MCF 10A (cell line): ENCODE measurements around the gene GIPC1. TPM values are rescaled to one million over a fixed set of nuclear protein-coding genes. Genes with fewer than 3 reads are reported as not detected.

Experiments used
- BruUV-seq: library from RNA; stranded (reverse); fragments of 400-500 nt; replicated peaks from 2 replicates; lab custom pipeline; 2021; lab: Mats Ljungman, UMichigan
- CTCF ChIA-PET: fragments of 300-600 bp; sonication (Branson Sonifier 250); formaldehyde crosslinking; extraction: SDS; loops from one replicate; lab custom pipeline; 2021; ENCODE audit warnings: antibody characterized with exemption, inconsistent platforms; lab: Yijun Ruan, JAX
- POLR2A ChIA-PET: fragments of 300-600, 350-650 bp; sonication (Branson Sonifier 250); formaldehyde crosslinking; extraction: SDS; loops from one replicate; lab custom pipeline; 2020; ENCODE audit warnings: antibody characterized with exemption, inconsistent platforms; lab: Yijun Ruan, JAX
- DNase-seq: peaks from one replicate; pipeline ENCODE4 v3.0.0-alpha.2; 2018; ENCODE audit not compliant: unreplicated experiment
- H3K27ac Mint-ChIP-seq: one replicate; pipeline ENCODE4 v1.8.0; 2022; ENCODE audit warnings: mild to moderate bottlenecking, low read depth, mixed read lengths; ENCODE audit not compliant: unreplicated experiment
- H3K27me3 Mint-ChIP-seq: one replicate; pipeline ENCODE4 v1.8.0; 2022; ENCODE audit warnings: mixed read lengths; ENCODE audit not compliant: insufficient read depth, unreplicated experiment
- H3K36me3 Mint-ChIP-seq: one replicate; pipeline ENCODE4 v1.8.0; 2022; ENCODE audit warnings: mild to moderate bottlenecking, moderate library complexity, mixed read lengths; ENCODE audit not compliant: insufficient read depth, unreplicated experiment
- H3K4me1 Mint-ChIP-seq: one replicate; pipeline ENCODE4 v1.8.0; 2022; ENCODE audit warnings: mixed read lengths; ENCODE audit not compliant: insufficient read depth, unreplicated experiment
- H3K4me3 Mint-ChIP-seq: one replicate; pipeline ENCODE4 v1.8.0; 2022; ENCODE audit warnings: mild to moderate bottlenecking, moderate library complexity, mixed read lengths; ENCODE audit not compliant: unreplicated experiment
- H3K9me3 Mint-ChIP-seq: one replicate; pipeline ENCODE4 v1.8.0; 2022; ENCODE audit warnings: mixed read lengths; ENCODE audit not compliant: unreplicated experiment
- intact Hi-C: fragments of 100-400 bp; cut with micrococcal nuclease; formaldehyde crosslinking; loops from 2 replicates; pipeline ENCODE4 v1.14.1; 2022
- total RNA-seq: library from RNA; stranded (reverse); gene quantifications from 2 replicates; pipeline ENCODE4 v1.2.3, GENCODE V29; 2022
- TF ChIP-seq, protein P1 (sequence below): fragments of 200-600 bp; IDR thresholded peaks from one replicate; pipeline ENCODE4 v1.8.0; 2022; ENCODE audit warnings: antibody characterized with exemption, mild to moderate bottlenecking; ENCODE audit not compliant: unreplicated experiment

GIPC1 gene
- total RNA-seq, 1 experiment from 2014 or later: 108 TPM

DNA sequence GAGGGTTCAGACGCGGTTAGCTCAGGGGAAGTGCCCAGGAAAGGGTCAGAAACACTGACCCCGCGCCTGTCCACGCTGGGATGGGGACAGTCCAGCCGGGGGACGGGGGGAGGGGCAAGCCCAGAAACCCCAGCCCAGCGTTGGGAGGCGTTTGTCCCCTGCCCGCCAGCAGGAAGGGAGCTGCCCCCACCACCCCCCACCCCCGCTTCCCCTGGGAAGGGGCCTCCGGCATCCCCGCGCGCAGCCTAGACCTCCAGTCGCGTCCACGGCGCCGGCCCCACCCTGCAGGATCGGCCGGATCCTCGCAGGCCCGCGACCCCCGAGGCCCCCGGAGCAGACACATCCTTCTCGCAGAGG, 277 bp downstream of the GIPC1 start:
- Mint-ChIP-seq H3K27ac (peak overlapping the region; percentile 83), H3K36me3 (peaks cover 24% of the 10 kb centered on the region), H3K4me3 (peak overlapping the region; percentile 76), H3K9me3 (no peaks in the 10 kb centered on the region), H3K27me3 (no peaks in the 10 kb centered on the region), H3K4me1 (peaks cover 38% of the 10 kb centered on the region)
- BruUV-seq: no TSS peak
- POLR2A ChIA-PET: interaction anchor here (0.6 to 6.8 kb wide), 12 partner anchors 14 to 114 kb away, joined by 3 to 203 read pairs (median 4); partner anchors contain the start of genes DDX39A and DNAJB1
- CTCF ChIA-PET: interaction anchor here (0.7 to 6.6 kb wide), 6 partner anchors 8 to 161 kb away, joined by 3 to 50 read pairs (median 4); no protein-coding TSS in a partner anchor
- intact Hi-C loops: no loop called here
- TF ChIP-seq, protein P1, sequence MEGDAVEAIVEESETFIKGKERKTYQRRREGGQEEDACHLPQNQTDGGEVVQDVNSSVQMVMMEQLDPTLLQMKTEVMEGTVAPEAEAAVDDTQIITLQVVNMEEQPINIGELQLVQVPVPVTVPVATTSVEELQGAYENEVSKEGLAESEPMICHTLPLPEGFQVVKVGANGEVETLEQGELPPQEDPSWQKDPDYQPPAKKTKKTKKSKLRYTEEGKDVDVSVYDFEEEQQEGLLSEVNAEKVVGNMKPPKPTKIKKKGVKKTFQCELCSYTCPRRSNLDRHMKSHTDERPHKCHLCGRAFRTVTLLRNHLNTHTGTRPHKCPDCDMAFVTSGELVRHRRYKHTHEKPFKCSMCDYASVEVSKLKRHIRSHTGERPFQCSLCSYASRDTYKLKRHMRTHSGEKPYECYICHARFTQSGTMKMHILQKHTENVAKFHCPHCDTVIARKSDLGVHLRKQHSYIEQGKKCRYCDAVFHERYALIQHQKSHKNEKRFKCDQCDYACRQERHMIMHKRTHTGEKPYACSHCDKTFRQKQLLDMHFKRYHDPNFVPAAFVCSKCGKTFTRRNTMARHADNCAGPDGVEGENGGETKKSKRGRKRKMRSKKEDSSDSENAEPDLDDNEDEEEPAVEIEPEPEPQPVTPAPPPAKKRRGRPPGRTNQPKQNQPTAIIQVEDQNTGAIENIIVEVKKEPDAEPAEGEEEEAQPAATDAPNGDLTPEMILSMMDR: no peak
- DNase-seq: no peak

DNA sequence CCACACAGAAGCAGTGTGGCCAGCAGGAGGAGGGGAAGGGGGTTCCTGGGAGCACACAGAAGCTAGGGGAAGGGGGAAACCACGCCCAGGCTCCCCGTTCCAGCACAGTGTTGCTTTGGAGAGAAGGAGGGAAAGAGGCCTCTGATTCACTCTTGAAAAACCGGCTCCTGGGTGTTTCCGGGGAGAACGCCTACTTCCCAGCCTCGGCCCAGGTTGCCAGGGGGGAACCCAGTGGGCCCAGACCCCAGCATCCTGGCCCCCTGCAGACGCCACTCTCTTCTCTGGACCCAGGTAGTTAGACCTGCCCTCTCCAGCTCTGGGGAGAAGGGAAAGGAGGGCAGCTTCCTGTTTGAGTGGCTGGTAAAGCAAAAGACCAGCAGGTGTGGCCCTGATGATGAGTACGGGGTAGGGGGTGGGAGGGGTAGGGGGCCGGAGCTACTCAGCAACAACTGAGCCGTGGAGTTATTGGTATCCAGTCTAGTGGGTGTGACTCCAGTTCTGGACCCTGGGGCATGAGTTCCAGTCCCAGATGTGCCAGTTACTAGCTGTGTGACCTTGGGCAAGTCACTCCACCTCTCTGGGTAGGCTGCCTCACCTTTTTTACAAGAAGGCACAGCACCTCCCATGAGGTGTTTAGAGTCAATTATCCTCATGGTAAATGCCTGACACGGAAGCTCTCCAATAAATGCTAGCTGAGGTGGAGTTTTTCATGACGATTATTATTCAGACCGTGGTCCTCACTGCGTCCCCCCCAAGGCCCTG, 836 bp downstream of the GIPC1 start:
- no peaks in the 10 kb centered on the region for H3K9me3 Mint-ChIP-seq

DNA sequence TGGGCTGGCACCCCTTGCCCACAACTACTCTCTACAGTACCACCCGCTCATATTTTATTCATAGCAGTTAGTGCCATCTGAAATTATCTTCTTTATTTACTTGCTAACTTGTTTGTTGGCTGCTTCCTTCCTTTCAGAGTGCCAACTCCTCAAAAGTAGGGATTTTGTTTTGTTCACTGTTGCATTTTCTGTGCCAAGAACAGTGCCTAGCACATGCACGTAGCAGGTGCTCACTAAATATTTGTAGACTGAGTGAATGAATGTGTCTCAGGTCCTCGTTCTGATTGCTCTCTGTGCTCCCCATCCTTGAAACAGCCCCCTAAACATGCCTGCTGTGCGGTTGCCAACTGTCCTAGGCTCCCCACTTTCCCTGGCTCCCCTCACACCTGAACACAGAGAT, 1.5 kb downstream of the GIPC1 start:
- BruUV-seq: TSS peak; percentile 39
- Mint-ChIP-seq H3K27ac (peak overlapping the region; percentile 51), H3K36me3 (peaks cover 37% of the 10 kb centered on the region), H3K4me3 (peak overlapping the region; percentile 76), H3K9me3 (no peaks in the 10 kb centered on the region), H3K4me1 (peaks cover 38% of the 10 kb centered on the region), H3K27me3 (no peaks in the 10 kb centered on the region)
- no peak for DNase-seq
- CTCF ChIA-PET: interaction anchor here (0.7 to 6.6 kb wide), 4 partner anchors 7 to 630 kb away, joined by 3 to 50 read pairs (median 4); no protein-coding TSS in a partner anchor
- intact Hi-C loops: no loop called here
- TF ChIP-seq, protein P1: no peak
- POLR2A ChIA-PET: interaction anchor here (1.3 to 6.8 kb wide), 5 partner anchors 17 to 62 kb away, joined by 3 to 203 read pairs (median 7); partner anchors contain the start of gene DNAJB1

More for the DNA sequence above, 836 bp downstream of the GIPC1 start:
- Mint-ChIP-seq H3K27me3 (no peaks in the 10 kb centered on the region), H3K4me3 (peak overlapping the region; percentile 76), H3K36me3 (peaks cover 30% of the 10 kb centered on the region), H3K27ac (peak overlapping the region; percentile 83), H3K4me1 (peaks cover 38% of the 10 kb centered on the region)
- TF ChIP-seq, protein P1: no peak
- ChIA-PET POLR2A (interaction anchor here (0.9 to 6.8 kb wide), 10 partner anchors 14 to 76 kb away, joined by 3 to 203 read pairs (median 4); partner anchors contain the start of genes DDX39A and DNAJB1), CTCF (interaction anchor here (0.7 to 6.6 kb wide), 6 partner anchors 8 to 629 kb away, joined by 3 to 50 read pairs (median 4); no protein-coding TSS in a partner anchor)
- intact Hi-C loops: no loop called here
- BruUV-seq: no TSS peak
- no peak for DNase-seq

- Mint-ChIP-seq H3K4me3 (no peak overlapping the region), H3K27me3 (no peaks in the 10 kb centered on the region), H3K36me3 (peaks cover 52% of the 10 kb centered on the region), H3K4me1 (peaks cover 38% of the 10 kb centered on the region), H3K9me3 (no peaks in the 10 kb centered on the region), H3K27ac (peak overlapping the region; percentile 66)
- intact Hi-C loops: no loop called here
- BruUV-seq: no TSS peak
- TF ChIP-seq, protein P1: no peak
- ChIA-PET CTCF (interaction anchor here (0.7 to 6.6 kb wide), 3 partner anchors 12 to 23 kb away, joined by 3 to 50 read pairs (median 4); no protein-coding TSS in a partner anchor), POLR2A (interaction anchor here (0.9 to 1.8 kb wide), 3 partner anchors 18 to 25 kb away, joined by 3 to 11 read pairs (median 6); partner anchors contain the start of gene DNAJB1)
- no peak for DNase-seq
Observed at GRCh38 chr19:14492756-14493337, 3.1 kb downstream of the GIPC1 start.
